ENCODE data around the gene GPC3.

The GPC3 gene

DNA sequence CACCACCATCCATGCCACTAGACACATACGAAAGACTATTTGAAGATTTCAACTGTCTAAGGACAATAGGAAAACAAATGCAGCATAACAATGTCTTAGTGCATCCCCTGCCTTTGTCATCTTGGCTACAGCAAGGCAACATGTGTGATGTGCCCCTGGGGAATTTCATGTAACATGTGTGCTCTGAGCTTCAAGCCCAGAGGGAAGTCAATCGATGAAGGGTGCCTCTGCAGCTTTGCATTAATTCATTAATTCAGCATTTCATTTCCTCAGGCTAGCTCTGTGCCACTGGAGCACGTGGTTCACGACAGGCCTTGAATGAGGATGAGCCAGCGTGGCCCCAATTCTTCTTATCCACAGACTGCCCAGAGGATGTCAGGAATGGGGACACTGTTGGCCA is 316.2 kb downstream of the GPC3 start:
- TF ChIP-seq NFIC (IDR thresholded peaks at IDR 0.05) (no peak), TEAD4 (IDR thresholded peaks at IDR 0.05) (no peak), TAF1 (IDR thresholded peaks at IDR 0.05; ENCODE audit: low read depth) (no peak), YY1 (IDR thresholded peaks at IDR 0.05; ENCODE audit: low read depth) (no peak), TCF12 (IDR thresholded peaks at IDR 0.05; ENCODE audit: low read depth) (no peak), EP300 (IDR thresholded peaks at IDR 0.05; ENCODE audit: borderline replicate concordance) (no peak), EGR1 (IDR thresholded peaks at IDR 0.05) (no peak)
- TF ChIP-seq, protein P1, sequence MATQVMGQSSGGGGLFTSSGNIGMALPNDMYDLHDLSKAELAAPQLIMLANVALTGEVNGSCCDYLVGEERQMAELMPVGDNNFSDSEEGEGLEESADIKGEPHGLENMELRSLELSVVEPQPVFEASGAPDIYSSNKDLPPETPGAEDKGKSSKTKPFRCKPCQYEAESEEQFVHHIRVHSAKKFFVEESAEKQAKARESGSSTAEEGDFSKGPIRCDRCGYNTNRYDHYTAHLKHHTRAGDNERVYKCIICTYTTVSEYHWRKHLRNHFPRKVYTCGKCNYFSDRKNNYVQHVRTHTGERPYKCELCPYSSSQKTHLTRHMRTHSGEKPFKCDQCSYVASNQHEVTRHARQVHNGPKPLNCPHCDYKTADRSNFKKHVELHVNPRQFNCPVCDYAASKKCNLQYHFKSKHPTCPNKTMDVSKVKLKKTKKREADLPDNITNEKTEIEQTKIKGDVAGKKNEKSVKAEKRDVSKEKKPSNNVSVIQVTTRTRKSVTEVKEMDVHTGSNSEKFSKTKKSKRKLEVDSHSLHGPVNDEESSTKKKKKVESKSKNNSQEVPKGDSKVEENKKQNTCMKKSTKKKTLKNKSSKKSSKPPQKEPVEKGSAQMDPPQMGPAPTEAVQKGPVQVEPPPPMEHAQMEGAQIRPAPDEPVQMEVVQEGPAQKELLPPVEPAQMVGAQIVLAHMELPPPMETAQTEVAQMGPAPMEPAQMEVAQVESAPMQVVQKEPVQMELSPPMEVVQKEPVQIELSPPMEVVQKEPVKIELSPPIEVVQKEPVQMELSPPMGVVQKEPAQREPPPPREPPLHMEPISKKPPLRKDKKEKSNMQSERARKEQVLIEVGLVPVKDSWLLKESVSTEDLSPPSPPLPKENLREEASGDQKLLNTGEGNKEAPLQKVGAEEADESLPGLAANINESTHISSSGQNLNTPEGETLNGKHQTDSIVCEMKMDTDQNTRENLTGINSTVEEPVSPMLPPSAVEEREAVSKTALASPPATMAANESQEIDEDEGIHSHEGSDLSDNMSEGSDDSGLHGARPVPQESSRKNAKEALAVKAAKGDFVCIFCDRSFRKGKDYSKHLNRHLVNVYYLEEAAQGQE (IDR thresholded peaks at IDR 0.05; ENCODE audit: low read depth), result no peak

DNA sequence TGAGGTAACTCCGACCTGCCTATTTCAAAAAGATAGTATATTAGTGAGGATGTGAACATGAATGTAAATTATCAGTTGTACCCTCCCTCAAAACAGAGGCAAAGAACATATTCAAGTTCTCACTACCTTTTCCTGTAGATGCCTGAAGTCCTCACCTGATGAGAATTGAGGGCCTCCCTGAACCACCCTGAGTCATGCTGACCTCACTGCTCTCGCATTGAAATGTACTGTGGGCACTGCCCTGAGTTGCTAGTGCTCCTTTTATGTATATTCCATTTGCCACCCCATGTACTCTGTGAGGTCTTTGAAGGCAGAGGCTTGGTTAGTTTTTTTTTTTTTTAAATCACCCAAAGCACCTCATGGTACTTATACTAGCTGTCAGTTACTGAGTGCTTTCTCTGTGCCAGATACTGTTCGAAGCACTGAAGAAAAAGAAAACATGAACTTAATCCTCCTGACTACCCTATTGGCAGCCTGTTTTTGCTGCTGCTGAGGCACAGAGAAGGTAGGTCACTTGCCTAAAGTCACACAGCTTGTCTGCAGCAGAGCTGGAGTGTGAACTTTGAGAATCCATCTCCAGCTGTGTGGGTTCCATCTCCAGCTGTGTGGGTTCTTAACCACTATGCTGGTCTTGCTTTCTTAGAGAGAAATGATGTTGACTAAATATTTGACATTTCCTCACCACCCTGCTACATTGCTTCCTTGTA is 317.0 kb downstream of the GPC3 start:
- TF ChIP-seq EGR1 (IDR thresholded peaks at IDR 0.05), result no peak
- TF ChIP-seq TEAD4 (IDR thresholded peaks at IDR 0.05), result no peak
- TF ChIP-seq, protein P1 (IDR thresholded peaks at IDR 0.05; ENCODE audit: low read depth), result no peak
- no peak for TF ChIP-seq EP300 (IDR thresholded peaks at IDR 0.05; ENCODE audit: borderline replicate concordance)
- TF ChIP-seq CREB1 (IDR thresholded peaks at IDR 0.05; ENCODE audit: low read depth), result no peak
- no peak for TF ChIP-seq NFIC (IDR thresholded peaks at IDR 0.05)
- TF ChIP-seq FOXM1 (IDR thresholded peaks at IDR 0.05; ENCODE audit: borderline replicate concordance, low read depth), result no peak
- no peak for TF ChIP-seq CEBPB (IDR thresholded peaks at IDR 0.05)
- no peak for TF ChIP-seq YY1 (IDR thresholded peaks at IDR 0.05; ENCODE audit: low read depth)

DNA sequence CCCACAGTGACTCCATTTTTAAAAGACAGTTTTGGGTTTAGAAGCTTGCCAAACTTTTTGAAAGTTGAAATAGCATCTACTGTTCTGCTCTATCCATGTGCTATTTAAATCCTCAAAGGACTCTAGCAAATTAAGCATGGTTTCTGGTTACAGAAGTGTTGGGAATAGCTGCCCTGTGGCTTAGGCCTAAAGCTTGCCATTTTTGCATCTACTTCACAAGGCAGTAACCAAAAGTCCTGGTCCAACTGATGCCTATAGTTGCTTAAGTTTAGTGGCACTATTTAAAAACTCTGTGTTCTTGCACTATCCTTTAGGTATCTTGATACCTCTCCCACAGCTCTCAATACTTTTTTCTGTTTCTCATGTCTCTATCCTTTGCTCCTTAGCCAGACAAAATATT is 319.1 kb downstream of the GPC3 start:
- TF ChIP-seq, protein P2, sequence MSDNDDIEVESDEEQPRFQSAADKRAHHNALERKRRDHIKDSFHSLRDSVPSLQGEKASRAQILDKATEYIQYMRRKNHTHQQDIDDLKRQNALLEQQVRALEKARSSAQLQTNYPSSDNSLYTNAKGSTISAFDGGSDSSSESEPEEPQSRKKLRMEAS (IDR thresholded peaks at IDR 0.05), result no peak
- no peak for TF ChIP-seq EP300 (IDR thresholded peaks at IDR 0.05; ENCODE audit: borderline replicate concordance)
- TF ChIP-seq NFIC (IDR thresholded peaks at IDR 0.05), result no peak
- TF ChIP-seq FOXM1 (IDR thresholded peaks at IDR 0.05; ENCODE audit: borderline replicate concordance, low read depth), result no peak
- TF ChIP-seq TCF12 (IDR thresholded peaks at IDR 0.05; ENCODE audit: low read depth), result no peak
- no peak for TF ChIP-seq CREB1 (IDR thresholded peaks at IDR 0.05; ENCODE audit: low read depth)
- TF ChIP-seq TEAD4 (IDR thresholded peaks at IDR 0.05), result no peak
- TF ChIP-seq YY1 (IDR thresholded peaks at IDR 0.05; ENCODE audit: low read depth), result no peak
- TF ChIP-seq, protein P3, sequence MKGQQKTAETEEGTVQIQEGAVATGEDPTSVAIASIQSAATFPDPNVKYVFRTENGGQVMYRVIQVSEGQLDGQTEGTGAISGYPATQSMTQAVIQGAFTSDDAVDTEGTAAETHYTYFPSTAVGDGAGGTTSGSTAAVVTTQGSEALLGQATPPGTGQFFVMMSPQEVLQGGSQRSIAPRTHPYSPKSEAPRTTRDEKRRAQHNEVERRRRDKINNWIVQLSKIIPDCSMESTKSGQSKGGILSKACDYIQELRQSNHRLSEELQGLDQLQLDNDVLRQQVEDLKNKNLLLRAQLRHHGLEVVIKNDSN (IDR thresholded peaks at IDR 0.05), result no peak
- no peak for TF ChIP-seq RAD21 (IDR thresholded peaks at IDR 0.05; ENCODE audit: low read depth)
- no peak for TF ChIP-seq EGR1 (IDR thresholded peaks at IDR 0.05)
- TF ChIP-seq TAF1 (IDR thresholded peaks at IDR 0.05; ENCODE audit: low read depth), result no peak
- TF ChIP-seq ZBTB7A (IDR thresholded peaks at IDR 0.05; ENCODE audit: low read depth), result no peak

DNA sequence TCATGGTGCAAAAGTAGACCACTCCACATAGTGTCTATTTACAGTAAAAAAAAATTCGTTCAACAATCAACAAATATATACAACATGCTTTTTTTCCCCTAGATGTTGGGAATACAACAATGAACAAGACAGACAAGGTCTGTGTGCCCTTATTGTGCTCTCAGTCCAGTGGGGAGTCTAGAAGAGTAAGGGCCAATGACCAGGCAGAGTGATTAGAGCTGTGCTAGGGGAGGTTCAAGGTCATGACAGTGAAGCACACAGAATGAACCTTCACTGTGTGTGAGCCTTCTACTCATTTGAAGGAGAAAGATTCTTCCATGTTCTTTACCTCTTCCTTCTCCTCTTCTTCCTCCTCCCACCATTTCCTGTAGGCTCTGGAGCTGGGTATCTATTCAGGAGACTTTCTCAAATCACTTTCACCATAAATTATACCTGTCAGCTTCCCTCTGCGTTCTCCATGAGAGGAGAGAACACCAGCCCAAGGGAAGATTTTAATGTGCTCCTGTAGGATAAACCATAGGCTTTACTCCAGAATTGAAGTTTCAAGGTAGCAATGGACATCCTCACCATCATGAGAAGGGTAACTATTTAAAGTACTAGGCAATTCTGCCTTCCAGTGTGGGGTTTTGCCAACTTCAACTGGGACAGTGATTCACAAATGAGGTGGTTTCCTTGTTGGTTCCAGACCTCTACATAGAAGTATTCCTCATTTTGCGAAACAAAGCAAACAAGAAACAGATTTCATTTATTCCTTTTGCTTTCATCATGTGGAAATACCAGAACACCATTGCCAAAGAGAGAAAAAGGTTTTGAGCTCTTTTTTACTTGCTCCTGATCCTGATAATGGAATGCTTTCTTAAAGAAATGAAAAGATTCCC is 323.2 kb downstream of the GPC3 start:
- TF ChIP-seq, protein P1 (IDR thresholded peaks at IDR 0.05; ENCODE audit: low read depth), result no peak
- TF ChIP-seq FOXM1 (IDR thresholded peaks at IDR 0.05; ENCODE audit: borderline replicate concordance, low read depth) (no peak), ZBTB7A (IDR thresholded peaks at IDR 0.05; ENCODE audit: low read depth) (no peak), EGR1 (IDR thresholded peaks at IDR 0.05) (no peak), TCF12 (IDR thresholded peaks at IDR 0.05; ENCODE audit: low read depth) (no peak), RAD21 (IDR thresholded peaks at IDR 0.05; ENCODE audit: low read depth) (no peak), CEBPB (IDR thresholded peaks at IDR 0.05) (no peak), TAF1 (IDR thresholded peaks at IDR 0.05; ENCODE audit: low read depth) (no peak), CREB1 (IDR thresholded peaks at IDR 0.05; ENCODE audit: low read depth) (no peak), TEAD4 (IDR thresholded peaks at IDR 0.05) (no peak), EP300 (IDR thresholded peaks at IDR 0.05; ENCODE audit: borderline replicate concordance) (no peak), YY1 (IDR thresholded peaks at IDR 0.05; ENCODE audit: low read depth) (no peak), NFIC (IDR thresholded peaks at IDR 0.05) (no peak)
- TF ChIP-seq, protein P2 (IDR thresholded peaks at IDR 0.05), result no peak
- TF ChIP-seq, protein P3 (IDR thresholded peaks at IDR 0.05), result no peak

Measured in Ishikawa (cell line).